Central memory CD4-positive, alpha-beta T cell (primary cell): ENCODE measurements around the gene PRDM15.

Experiments used
- DNase-seq: peaks from one replicate; pipeline ENCODE4 v3.0.0; 2022

The PRDM15 gene

GRCh38 chr21:41821081-41821755 lies 57.9 kb downstream of the PRDM15 start:
- DNase-seq: no peak

DNA sequence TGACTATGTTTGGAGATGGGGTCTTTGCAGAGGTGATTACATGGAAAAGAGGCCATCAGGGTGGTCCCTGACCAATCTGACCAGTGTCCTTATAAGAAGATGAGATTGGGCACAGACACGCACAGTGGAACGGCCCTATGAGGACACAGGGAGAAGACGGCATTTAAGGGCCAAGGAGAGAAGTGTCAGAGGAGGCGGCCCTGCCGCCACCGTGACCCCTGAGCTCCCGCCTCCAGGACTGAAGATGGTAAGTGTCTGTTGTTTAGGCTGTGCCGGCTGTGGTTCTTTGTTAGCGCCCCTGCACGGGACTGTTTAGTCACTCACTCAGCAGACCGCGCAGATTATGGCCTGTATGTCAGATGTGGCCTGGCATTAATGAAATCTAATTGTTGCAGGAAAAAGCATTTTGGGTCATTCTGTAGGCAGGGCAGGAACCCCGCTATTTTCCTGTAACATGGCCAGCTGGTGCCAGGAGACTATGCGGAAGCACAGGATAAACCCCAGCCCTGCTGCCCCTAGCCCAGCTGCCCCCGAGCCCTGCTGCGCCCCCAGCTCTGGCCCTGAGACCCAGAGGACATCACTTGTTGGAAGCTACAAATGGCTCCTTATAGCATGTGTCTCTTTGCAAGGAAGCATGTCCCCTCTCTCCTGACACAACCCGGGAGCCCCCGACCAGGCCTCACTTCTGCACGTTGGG lies 58.6 kb downstream of the PRDM15 start:
- no peak for DNase-seq

- DNase-seq: no peak
Observed at GRCh38 chr21:41819856-41820281, 59.3 kb downstream of the PRDM15 start.

- DNase-seq: no peak
Observed at GRCh38 chr21:41819236-41819855, 59.8 kb downstream of the PRDM15 start.

- no peak for DNase-seq
Observed at GRCh38 chr21:41817877-41818855, 61.0 kb downstream of the PRDM15 start.

GRCh38 chr21:41817228-41817627 lies 61.9 kb downstream of the PRDM15 start:
- DNase-seq: no peak

DNA sequence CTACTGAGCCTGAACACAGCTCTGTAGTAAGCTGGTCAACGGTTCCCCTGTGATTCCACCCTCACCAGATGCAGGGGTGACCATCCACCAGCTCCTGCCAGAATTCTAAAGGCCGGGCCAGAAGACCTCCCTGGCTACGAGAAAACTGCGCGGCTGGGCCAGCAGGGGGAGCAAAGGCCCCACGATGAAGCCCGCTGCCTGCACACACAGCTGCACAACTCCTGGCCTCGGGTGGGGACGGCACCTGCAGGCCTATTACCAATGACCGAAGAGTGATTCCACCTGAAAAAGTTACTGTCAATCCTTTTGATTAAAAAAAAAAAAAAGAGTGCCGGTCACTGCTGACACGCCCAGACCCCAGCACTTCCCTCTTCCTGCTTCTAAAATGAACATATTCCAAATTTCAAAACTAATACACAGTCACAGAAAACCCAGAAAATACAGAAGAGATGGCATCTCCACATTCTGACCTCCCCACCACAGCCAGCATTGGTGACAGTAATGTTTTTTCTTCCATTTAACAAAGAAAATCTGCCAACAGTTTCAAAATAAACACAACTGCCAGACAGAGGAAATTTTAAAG lies 62.5 kb downstream of the PRDM15 start:
- peak; percentile 37 for DNase-seq

DNA sequence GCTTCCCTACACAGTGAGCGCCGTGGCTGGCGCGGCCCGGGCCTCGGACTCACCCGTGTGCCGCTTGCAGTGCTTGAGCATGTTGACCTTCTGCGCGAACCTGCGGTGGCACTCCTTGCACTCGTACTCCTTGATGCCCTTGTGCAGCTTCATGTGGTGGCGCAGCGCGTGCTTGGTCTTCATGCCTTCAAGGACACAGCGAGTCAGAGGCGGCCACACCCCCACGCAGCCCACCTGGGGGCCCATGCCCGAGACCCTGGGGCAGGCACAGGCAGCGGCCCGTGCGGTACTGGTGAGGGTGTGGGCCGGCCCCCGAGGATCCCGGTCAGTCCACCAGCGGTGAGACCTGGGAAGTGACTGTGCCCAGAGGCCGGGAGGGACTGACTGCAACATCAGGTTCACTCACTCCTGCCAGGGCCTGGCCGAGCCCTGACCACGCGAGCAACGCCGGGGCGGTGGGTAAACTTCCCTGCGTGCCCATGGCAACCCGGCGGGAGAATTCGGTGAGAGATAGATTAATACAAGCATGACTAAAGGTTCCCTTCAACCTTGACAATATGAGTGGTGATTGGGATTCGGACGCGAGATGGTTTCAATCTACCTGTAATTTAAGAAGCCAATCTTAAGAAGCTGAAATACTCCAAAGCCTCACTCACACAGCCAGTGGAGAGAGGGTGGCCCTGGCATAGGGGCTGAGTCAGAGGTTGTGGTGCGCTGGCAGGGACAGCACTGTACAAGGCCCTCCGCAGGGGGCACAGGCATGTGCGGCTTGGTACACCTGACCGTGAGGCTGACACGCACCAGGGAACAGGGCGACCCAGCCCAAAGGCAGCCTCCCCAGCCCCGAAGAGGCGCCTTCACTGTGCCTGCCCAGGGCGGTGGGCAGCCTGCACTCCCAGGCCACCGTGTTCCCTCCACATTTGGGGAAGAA lies 63.2 kb downstream of the PRDM15 start:
- no peak for DNase-seq

- DNase-seq: no peak
Observed at GRCh38 chr21:41813226-41813625, 65.9 kb downstream of the PRDM15 start.

DNA sequence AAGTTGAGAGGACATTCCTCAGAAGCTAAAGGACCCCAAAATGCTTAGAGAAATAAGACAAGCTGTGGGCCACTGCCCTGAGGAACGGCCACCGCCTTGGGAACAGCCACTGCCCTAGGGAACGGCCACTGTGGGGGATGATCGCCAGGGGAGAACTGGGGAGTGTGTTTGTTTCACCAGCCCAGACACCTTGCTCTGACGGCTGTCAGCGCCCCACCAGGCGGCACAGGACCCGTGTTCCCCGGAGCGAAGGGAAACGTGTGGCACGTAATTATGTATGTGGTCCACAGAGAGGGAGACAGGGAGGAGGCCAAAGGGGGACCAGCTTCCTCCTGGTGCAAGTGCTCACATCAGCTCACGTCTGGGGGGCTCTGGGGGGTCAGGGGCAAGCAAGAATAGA lies 66.5 kb downstream of the PRDM15 start:
- DNase-seq: no peak

GRCh38 chr21:41810597-41810932 lies 68.6 kb downstream of the PRDM15 start:
- DNase-seq: no peak

- no peak for DNase-seq
Observed at GRCh38 chr21:41809891-41810596, 69.1 kb downstream of the PRDM15 start.

DNA sequence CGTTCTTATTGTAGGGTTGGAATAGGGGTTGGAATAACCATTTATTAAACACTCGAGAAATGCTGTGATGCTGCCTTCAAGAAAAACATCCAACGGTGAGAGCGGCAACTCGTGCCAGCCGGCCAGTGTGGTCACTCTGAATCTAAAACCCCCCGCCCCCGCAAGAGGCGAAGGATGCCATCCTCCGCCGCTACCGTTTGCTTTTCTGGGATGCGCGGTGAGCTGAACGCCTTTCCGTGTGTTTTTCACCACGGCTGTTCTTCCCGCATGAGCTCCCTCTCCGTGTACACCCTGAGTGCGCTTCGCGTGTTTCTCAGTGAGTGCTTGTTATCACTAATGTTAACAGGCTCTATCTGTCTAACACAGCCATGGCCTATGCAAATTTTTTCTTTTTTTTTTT lies 70.3 kb downstream of the PRDM15 start:
- DNase-seq: no peak

- no peak for DNase-seq
Observed at GRCh38 chr21:41808094-41808493, 71.0 kb downstream of the PRDM15 start.

- no peak for DNase-seq
Observed at GRCh38 chr21:41806773-41807172, 72.4 kb downstream of the PRDM15 start.

- DNase-seq: no peak
Observed at GRCh38 chr21:41805643-41806042, 73.5 kb downstream of the PRDM15 start.

- no peak for DNase-seq
Observed at GRCh38 chr21:41805038-41805437, 74.1 kb downstream of the PRDM15 start.

DNA sequence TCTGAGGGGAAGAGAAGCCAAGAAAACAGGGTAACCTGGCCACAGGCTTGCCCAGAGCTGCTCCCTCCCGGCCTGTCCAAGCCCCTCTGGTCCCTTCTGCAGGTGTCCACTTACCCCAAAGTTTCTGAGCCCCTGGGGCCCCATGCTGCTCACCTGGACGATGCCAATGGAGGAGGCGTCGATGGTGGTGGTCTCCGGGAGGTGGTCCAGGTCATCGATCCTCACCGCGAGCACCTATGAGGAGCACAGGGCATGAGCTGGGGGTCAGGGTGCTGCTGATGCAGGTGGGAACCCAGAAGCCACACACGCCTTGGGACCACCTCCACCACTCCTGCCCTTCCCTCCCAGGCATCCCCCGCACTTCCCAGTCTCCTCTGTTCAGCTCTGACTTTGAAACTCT lies 74.8 kb downstream of the PRDM15 start:
- no peak for DNase-seq

DNA sequence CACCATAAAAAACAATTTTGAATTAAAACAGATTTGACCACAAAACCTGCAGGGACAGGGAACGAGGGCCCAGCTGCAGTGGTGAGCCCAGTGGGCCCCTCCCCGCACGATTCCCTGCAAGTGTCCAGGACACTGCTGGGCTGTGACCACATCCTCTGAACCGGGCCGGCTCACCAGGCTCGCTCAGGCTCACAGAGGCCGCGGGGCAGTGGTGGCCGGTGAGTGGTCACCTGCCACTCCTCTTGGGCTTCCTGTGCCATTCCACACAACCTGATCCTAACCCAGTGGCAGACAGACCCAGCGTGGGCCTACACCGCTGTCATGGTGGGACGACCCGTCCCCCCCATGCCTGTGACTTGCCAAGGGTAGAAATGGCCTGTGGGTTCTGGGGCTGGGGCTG lies 75.8 kb downstream of the PRDM15 start:
- DNase-seq: no peak

- no peak for DNase-seq
Observed at GRCh38 chr21:41802684-41803083, 76.5 kb downstream of the PRDM15 start.

- no peak for DNase-seq
Observed at GRCh38 chr21:41802198-41802584, 77.0 kb downstream of the PRDM15 start.
